OCI-LY3 (cell line): ENCODE results near the gene RAB31.

Experiments
- H2AFZ ChIP-seq: fragments of 200-600, 300-600 bp; shearing (Covaris generic); 2 replicates; pipeline ENCODE4 v1.6.0; 2014; ENCODE audit warnings: antibody characterized with exemption, low read depth, low read length
- H3K27ac ChIP-seq: fragments of 200-600, 300-600 bp; sonication (generic); 2 replicates; pipeline ENCODE4 v1.5.1; 2014; ENCODE audit warnings: mild to moderate bottlenecking, low read length, moderate library complexity, mixed read lengths
- H3K27me3 ChIP-seq: fragments of 200-600, 300-600 bp; sonication (generic); 2 replicates; pipeline ENCODE4 v1.6.1; 2014; ENCODE audit warnings: low read depth, low read length, mixed read lengths
- H3K36me3 ChIP-seq: fragments of 200-600, 300-600 bp; sonication (generic); replicated peaks from 2 replicates; pipeline ENCODE3; 2014; ENCODE audit warnings: low read depth, low read length, mixed read lengths
- H3K4me1 ChIP-seq: fragments of 300-600, 200-600 bp; sonication (generic); 2 replicates; pipeline ENCODE4 v1.6.1; 2014; ENCODE audit warnings: low read length, mixed read lengths
- H3K4me2 ChIP-seq: fragments of 200-600, 300-600 bp; sonication (generic); 2 replicates; pipeline ENCODE4 v1.6.1; 2014; ENCODE audit warnings: low read length, mixed read lengths
- H3K4me3 ChIP-seq: fragments of 300-600, 200-600 bp; sonication (generic); 2 replicates; pipeline ENCODE4 v1.5.1; 2014; ENCODE audit warnings: antibody characterized with exemption, mild to moderate bottlenecking, low read length, moderate library complexity
- H3K79me2 ChIP-seq: fragments of 300-600, 200-600 bp; shearing (Covaris generic); 2 replicates; pipeline ENCODE4 v1.6.1; 2014; ENCODE audit warnings: mild to moderate bottlenecking, low read length, mixed read lengths
- H3K9ac ChIP-seq: fragments of 300-600, 200-600 bp; shearing (Covaris generic); 2 replicates; pipeline ENCODE4 v1.6.0; 2014; ENCODE audit warnings: mild to moderate bottlenecking, low read length, moderate library complexity
- H3K9me3 ChIP-seq: fragments of 200-600, 300-600 bp; shearing (Covaris generic); 2 replicates; pipeline ENCODE4 v1.6.1; 2014; ENCODE audit warnings: low read length, mixed read lengths; ENCODE audit not compliant: insufficient read depth
- H4K20me1 ChIP-seq: fragments of 200-600, 300-600 bp; sonication (generic); 2 replicates; pipeline ENCODE4 v1.6.1; 2016; ENCODE audit warnings: low read length, mixed read lengths; ENCODE audit not compliant: insufficient read depth
- CTCF ChIP-seq: fragments of 200-600, 300-600 bp; sonication (generic); IDR thresholded peaks from 2 replicates; pipeline ENCODE4 v1.5.1; 2014; ENCODE audit warnings: antibody characterized with exemption, low read length, low read depth
- EZH2phosphoT487 ChIP-seq: fragments of 200-600 bp; shearing (Covaris generic); IDR thresholded peaks from 2 replicates; pipeline ENCODE4 v1.6.1; 2018; ENCODE audit warnings: antibody characterized with exemption, mixed run types, low read depth

The RAB31 gene

GRCh38 chr18:9796935-9797549 lies 88.9 kb downstream of the RAB31 start:
- no peak overlapping the region for H2AFZ ChIP-seq
- no peaks in the 10 kb centered on the region for H3K36me3 ChIP-seq
- no peak overlapping the region for H3K4me2 ChIP-seq

GRCh38 chr18:9802175-9803062 lies 94.3 kb downstream of the RAB31 start:
- Histone ChIP-seq H4K20me1 (no peaks in the 10 kb centered on the region), H2AFZ (no peak overlapping the region), H3K27ac (no peak overlapping the region), H3K4me1 (no peaks in the 10 kb centered on the region), H3K79me2 (no peaks in the 10 kb centered on the region), H3K4me3 (no peak overlapping the region), H3K27me3 (0 out of 2 replicates have a peak, but pooled peaks cover 6% of the 10 kb centered on the region), H3K36me3 (no peaks in the 10 kb centered on the region), H3K9me3 (no peaks in the 10 kb centered on the region), H3K9ac (no peak overlapping the region), H3K4me2 (no peak overlapping the region)
- TF ChIP-seq EZH2phosphoT487: no peak
- TF ChIP-seq CTCF: no peak

More at GRCh38 chr18:9796935-9797549, 88.9 kb downstream of the RAB31 start:
- Histone ChIP-seq H3K27me3 (0 out of 2 replicates have a peak, but pooled peaks cover 6% of the 10 kb centered on the region), H3K4me1 (no peaks in the 10 kb centered on the region), H4K20me1 (no peaks in the 10 kb centered on the region), H3K4me3 (no peak overlapping the region), H3K9me3 (no peaks in the 10 kb centered on the region), H3K79me2 (no peaks in the 10 kb centered on the region), H3K27ac (no peak overlapping the region), H3K9ac (no peak overlapping the region)
- TF ChIP-seq CTCF (no peak), EZH2phosphoT487 (no peak)

- no peak overlapping the region for H3K9ac ChIP-seq
- no peaks in the 10 kb centered on the region for H3K79me2 ChIP-seq
- TF ChIP-seq EZH2phosphoT487 (no peak), CTCF (no peak)
- no peaks in the 10 kb centered on the region for H3K9me3 ChIP-seq
- H3K36me3 ChIP-seq: no peaks in the 10 kb centered on the region
- 0 out of 2 replicates have a peak, but pooled peaks cover 6% of the 10 kb centered on the region for H3K27me3 ChIP-seq
- H3K4me3 ChIP-seq: no peak overlapping the region
- H2AFZ ChIP-seq: no peak overlapping the region
- H3K4me1 ChIP-seq: no peaks in the 10 kb centered on the region
- H3K27ac ChIP-seq: no peak overlapping the region
- H4K20me1 ChIP-seq: no peaks in the 10 kb centered on the region
- H3K4me2 ChIP-seq: no peak overlapping the region
Measured at GRCh38 chr18:9803063-9803697, 95.1 kb downstream of the RAB31 start.
